Upper lobe of right lung (tissue), 1 donor: ENCODE results near the gene SEMA5B. TPM values are rescaled to one million over a fixed set of nuclear protein-coding genes. Genes with fewer than 3 reads are reported as not detected.

Experiments
- ATAC-seq: fragments of 200-7000 bp; cut with Tn5 transposase; one replicate; pipeline ENCODE4 v1.9.1; 2020; ENCODE audit warnings: mild to moderate bottlenecking, moderate library complexity
- DNase-seq: peaks from one replicate; pipeline ENCODE4 v3.0.0-alpha.2; 2020
- H3K27ac ChIP-seq: fragments of 200-600 bp; one replicate; pipeline ENCODE4 v1.8.0; 2022
- H3K27me3 ChIP-seq: fragments of 200-600 bp; one replicate; pipeline ENCODE4 v1.8.0; 2022; ENCODE audit warnings: mild to moderate bottlenecking
- H3K36me3 ChIP-seq: fragments of 200-600 bp; one replicate; pipeline ENCODE4 v1.8.0; 2022
- H3K4me1 ChIP-seq: fragments of 200-600 bp; one replicate; pipeline ENCODE4 v1.8.0; 2022
- H3K4me3 ChIP-seq: fragments of 200-600 bp; one replicate; pipeline ENCODE4 v1.8.0; 2022; ENCODE audit warnings: mild to moderate bottlenecking
- H3K9me3 ChIP-seq: fragments of 200-600 bp; one replicate; pipeline ENCODE4 v1.8.0; 2022
- intact Hi-C: fragments of 100-400 bp; cut with DNase I; formaldehyde crosslinking; loops from one replicate; pipeline ENCODE4 v1.11.0; 2022
- total RNA-seq: library from RNA; stranded (reverse); fragmentation: NEBNext Ultra II Directional; extraction: Animal tissue kit (Norgen Biotek cat#: 25700); gene quantifications from one replicate; pipeline ENCODE4 v1.2.1, GENCODE V29; 2021
- TF ChIP-seq, protein P1 (sequence below): fragments of 200-600 bp; IDR thresholded peaks from one replicate; pipeline ENCODE4 v1.8.0; 2022; ENCODE audit warnings: antibody characterized with exemption
- donor health status: DM: no; HTN: yes; CAD: no; lungs with severe emphysema.

Gene SEMA5B
- total RNA-seq, 1 donor from 2014 or later, result 2.3 TPM

DNA sequence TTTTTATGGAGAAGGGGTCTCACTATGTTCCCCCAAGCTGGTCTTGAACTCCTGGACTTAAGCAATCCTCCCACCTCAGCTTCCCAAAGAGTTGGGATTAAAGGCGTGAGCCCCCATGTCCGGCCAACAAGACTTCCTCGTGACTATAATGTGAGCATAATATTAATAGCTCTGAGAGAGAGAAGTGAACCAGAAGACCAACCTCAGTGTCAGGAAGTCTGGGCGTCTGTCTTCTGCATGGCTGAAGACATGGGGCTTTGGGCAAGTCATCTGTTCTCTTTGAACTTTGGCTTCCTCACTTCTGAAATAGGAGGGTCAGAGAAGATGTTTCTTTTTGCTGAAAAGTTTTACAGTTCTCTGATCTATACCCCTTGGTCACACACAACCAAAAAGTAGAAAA, 140.6 kb downstream of the SEMA5B start:
- H3K27me3 ChIP-seq, result no peaks in the 10 kb centered on the region
- intact Hi-C loops, result no loop called here
- no peak overlapping the region for H3K4me3 ChIP-seq
- no peaks in the 10 kb centered on the region for H3K9me3 ChIP-seq
- H3K27ac ChIP-seq, result no peak overlapping the region
- no peaks in the 10 kb centered on the region for H3K4me1 ChIP-seq
- ATAC-seq (no peak), DNase-seq (no peak)
- TF ChIP-seq, protein P1, sequence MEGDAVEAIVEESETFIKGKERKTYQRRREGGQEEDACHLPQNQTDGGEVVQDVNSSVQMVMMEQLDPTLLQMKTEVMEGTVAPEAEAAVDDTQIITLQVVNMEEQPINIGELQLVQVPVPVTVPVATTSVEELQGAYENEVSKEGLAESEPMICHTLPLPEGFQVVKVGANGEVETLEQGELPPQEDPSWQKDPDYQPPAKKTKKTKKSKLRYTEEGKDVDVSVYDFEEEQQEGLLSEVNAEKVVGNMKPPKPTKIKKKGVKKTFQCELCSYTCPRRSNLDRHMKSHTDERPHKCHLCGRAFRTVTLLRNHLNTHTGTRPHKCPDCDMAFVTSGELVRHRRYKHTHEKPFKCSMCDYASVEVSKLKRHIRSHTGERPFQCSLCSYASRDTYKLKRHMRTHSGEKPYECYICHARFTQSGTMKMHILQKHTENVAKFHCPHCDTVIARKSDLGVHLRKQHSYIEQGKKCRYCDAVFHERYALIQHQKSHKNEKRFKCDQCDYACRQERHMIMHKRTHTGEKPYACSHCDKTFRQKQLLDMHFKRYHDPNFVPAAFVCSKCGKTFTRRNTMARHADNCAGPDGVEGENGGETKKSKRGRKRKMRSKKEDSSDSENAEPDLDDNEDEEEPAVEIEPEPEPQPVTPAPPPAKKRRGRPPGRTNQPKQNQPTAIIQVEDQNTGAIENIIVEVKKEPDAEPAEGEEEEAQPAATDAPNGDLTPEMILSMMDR, result no peak
- H3K36me3 ChIP-seq, result peaks cover under 1% of the 10 kb centered on the region

DNA sequence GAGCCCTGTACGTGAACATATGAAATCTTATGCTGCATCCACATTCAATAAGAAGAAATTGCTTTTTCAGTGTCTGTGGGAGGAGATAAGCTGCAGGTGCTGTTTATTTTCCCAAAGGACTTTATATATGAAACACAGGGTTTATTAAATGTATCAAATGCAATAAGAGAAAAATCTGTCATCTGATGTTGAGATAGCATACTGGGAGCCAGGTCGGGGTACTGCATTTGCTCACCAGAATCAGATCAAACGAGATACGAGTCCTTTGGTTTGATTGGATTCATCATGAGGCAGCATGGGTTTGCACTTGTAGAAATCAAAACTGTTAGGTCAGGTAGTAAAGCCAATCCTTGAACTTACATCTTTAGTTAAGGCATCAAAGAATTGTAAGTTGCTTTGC, 141.3 kb downstream of the SEMA5B start:
- no peak overlapping the region for H3K4me3 ChIP-seq
- intact Hi-C loops, result no loop called here
- H3K9me3 ChIP-seq, result no peaks in the 10 kb centered on the region
- TF ChIP-seq, protein P1, result no peak
- H3K36me3 ChIP-seq, result peaks cover 7% of the 10 kb centered on the region
- ATAC-seq, result no peak
- H3K27ac ChIP-seq, result no peak overlapping the region
- no peaks in the 10 kb centered on the region for H3K27me3 ChIP-seq
- H3K4me1 ChIP-seq, result no peaks in the 10 kb centered on the region
- DNase-seq, result no peak

DNA sequence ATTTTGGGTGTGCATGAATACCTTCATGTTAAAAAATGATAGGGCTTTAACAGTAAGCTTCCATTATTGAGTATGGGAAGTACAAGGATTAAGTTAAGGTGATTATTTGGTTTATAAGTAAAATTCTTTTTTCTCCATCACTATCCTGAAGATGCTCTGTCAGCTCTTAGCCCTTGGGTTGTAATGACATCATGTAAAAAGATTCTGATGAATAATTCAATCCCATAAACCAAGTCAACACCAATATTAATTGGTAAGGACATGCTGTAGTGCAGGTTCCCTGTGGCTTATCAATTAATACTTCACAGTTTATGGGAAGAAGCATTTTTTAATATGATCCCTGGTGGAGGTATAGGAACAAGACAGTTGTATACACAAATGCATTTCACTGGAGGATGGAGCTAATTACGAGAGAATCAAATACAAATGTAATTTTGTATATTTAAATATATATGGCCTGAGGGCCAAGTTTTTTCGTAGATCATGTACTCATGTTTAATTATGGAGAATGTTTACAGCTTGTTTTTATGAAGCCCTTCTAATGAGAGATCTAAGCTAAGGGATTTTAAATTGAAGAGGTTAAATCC, 145.1 kb downstream of the SEMA5B start:
- no peaks in the 10 kb centered on the region for H3K9me3 ChIP-seq
- TF ChIP-seq, protein P1, result no peak
- no peak for DNase-seq

DNA sequence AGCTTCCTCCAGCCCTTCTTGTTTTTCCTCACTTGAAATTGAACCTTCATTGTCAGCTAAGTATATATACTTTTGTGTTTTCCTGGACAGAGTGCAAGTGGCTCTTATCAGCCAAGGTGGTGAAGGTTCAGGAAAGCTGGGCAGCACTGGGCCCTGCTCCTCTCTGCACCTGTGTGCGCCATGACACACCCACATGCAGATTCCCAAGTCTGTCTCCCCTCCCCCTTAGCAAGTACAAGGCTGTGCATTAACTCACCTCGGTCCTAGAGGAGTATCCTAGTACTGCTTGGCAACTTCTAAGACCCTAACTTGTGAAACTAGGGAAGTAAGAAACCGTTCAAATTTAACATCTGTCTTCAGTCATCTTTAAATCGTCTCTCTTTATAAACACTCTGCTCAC, 146.9 kb downstream of the SEMA5B start:
- no peak overlapping the region for H3K27ac ChIP-seq
- no peaks in the 10 kb centered on the region for H3K27me3 ChIP-seq
- intact Hi-C loops, result no loop called here
- peaks cover 19% of the 10 kb centered on the region for H3K36me3 ChIP-seq
- no peak for DNase-seq
- ATAC-seq, result no peak
- TF ChIP-seq, protein P1, result no peak
- H3K9me3 ChIP-seq, result no peaks in the 10 kb centered on the region
- H3K4me3 ChIP-seq, result no peak overlapping the region
- H3K4me1 ChIP-seq, result no peaks in the 10 kb centered on the region

More for the DNA sequence above, 145.1 kb downstream of the SEMA5B start:
- no peak overlapping the region for H3K27ac ChIP-seq
- intact Hi-C loops, result no loop called here
- no peak overlapping the region for H3K4me3 ChIP-seq
- no peak for ATAC-seq
- H3K36me3 ChIP-seq, result peaks cover 19% of the 10 kb centered on the region
- H3K27me3 ChIP-seq, result no peaks in the 10 kb centered on the region
- H3K4me1 ChIP-seq, result no peaks in the 10 kb centered on the region

DNA sequence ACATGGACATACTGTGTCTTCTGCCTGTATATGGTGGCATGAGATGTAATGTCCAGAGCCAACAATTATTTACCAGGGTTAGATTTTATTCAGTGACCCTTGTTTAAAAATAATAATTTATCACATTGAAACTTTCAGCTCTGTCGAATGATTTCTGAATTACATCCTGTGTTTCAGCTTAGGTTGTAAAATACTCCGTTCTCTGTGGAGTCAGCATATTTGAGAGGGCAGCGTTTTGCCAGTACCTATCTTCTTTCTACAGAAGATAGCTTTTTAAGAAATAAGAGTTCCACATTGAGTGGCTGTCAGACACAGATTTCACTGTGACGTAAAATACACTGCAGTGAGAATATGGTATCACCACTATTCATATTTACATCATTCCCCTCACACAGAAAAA, 147.4 kb downstream of the SEMA5B start:
- Histone ChIP-seq H3K27ac (no peak overlapping the region), H3K36me3 (peaks cover 19% of the 10 kb centered on the region), H3K4me3 (no peak overlapping the region), H3K27me3 (no peaks in the 10 kb centered on the region), H3K9me3 (no peaks in the 10 kb centered on the region), H3K4me1 (no peaks in the 10 kb centered on the region)
- ATAC-seq (no peak), DNase-seq (no peak)
- intact Hi-C loops, result no loop called here
- TF ChIP-seq, protein P1, result no peak
